GOT3 (cell line): ENCODE data around the gene TRPM2.

Experiments used
- DNase-seq: peaks from one replicate; lab custom pipeline; 2025; ENCODE audit warnings: mixed read lengths; lab: John Stamatoyannopoulos, UW

TRPM2 gene

DNA sequence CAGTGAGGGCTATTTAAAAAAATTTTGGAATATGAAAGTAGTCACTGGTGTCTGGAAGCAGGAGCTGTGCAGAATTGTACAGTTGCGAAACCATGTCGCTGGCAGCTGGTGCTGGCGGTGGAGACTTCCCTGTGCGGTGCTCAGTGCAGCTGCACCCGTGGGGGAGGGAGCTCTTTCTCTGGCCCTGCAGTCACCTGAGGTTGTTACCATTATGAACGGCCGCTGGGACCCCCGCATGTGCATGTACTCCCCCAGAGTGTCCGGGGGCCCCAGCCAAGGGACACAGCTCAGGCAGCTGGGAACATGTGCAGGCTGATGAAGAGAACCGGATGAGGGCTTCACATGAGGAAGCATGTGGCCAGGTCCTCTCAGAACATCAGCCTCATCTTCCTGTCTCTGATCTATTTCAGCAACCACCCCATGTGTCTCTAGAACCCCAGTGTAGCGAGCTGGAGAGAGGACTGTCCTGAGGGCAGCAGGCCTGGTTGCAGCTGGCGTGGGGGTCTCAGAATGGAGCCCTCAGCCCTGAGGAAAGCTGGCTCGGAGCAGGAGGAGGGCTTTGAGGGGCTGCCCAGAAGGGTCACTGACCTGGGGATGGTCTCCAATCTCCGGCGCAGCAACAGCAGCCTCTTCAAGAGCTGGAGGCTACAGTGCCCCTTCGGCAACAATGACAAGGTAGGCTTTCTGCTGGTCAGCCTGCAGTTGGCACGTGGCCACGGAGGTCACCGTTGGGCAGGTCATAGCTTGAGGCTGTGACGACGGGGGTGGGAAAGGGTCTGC lies at the start of gene TRPM2:
TRPM2 (plus strand) TSS at position 431 of the 780 bp plus-strand sequence; CDS start at position 511, 80 bp downstream.
- DNase-seq, result no peak

GRCh38 chr21:44304011-44304616 lies 49.3 kb upstream of the TRPM2 start:
- no peak for DNase-seq

DNA sequence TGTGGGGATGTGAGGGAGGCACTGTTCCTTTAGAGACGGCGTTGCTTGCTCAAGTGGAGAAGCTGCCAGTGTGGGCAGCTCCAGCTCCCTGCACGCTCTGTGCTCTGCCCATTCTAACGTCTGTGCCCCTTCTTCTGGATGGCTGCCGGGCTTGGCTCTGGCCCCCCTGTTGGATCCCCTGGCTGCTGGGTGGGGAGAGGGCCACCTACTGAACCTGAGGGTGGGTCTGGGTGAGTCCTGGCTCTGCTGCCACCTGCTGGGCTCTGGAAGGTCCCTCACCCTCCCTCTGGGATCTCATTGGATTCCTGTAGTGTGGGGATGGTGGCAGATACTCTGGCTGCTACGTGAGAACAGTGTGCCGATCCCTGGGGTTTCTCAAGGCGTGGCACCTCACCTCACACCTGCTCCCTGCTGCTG lies 48.5 kb upstream of the TRPM2 start:
- DNase-seq, result no peak

- no peak for DNase-seq
Observed at GRCh38 chr21:44305691-44306090, 47.7 kb upstream of the TRPM2 start.

DNA sequence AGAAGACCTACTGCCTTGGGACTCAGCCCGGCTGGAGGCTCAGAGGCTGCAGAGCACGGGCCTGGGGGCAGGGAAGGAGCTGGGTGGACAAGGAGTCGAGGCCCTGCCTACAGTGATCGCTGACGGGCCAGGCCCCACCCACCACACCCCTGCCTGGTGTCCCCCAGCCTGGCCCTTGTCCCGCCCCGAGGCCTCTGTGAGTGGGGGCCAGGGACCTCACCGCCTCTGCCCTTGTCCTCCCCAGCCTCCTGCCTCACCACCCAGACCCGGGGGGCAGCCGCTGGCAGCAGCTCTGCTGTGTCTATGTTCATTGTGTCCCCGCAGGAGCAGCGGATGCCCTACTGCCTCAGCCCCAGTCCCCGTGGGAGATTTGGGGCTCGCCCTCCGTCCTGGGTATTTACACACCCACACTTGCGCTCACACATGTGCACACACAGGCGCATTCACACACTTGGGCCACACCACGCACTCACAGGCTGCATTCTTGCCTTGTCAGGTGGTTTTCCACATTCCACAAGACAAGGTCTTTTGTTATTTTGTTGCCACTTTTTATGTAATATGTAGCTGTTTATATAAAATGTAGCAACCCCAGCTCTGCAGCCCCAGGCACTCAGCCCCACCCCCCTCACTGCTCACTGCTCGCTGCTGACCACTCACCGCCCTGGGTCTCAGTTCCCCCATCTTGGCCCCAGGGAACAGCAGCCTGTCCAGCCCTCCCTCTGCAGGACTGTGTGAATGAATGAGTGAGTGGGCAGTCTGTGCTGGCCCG lies 46.3 kb upstream of the TRPM2 start:
- DNase-seq, result no peak

DNA sequence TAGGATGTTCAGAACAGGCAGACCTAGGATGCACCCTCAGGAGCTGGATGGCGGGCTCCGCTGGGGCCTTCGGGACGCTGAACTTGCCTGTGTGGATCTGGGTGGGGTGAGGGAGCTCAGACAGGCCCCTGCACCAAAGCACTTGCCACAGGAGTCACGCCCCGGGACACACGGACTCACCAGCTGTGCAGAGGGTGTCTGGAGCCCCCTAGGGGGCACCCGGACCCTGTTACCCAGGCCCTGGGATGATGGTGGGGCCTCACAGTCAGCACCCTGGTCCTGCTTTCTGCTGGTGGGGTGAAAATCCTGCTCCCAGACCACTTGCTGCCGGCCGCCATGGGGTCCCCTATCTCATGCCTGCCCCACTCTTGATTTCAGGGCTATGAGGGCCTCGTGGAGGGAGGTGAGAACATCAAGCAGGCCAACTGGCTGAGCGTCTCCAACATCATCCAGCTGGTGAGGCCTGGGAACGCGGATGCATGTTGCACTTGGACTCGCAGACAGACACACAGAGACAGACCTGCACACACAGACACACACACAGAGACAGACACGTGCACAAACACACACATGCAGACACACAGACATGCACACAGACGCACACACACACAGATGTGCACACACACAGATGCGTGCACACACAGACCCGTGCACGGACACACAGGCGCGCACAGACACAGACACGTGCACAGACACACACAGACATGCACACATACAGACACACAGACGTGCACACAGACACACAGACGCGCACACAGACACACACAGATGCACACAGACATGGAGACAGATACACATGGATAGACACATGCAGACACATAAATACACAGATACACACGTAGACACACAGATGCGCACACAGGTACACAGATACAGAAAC lies 42.6 kb upstream of the TRPM2 start:
- no peak for DNase-seq

DNA sequence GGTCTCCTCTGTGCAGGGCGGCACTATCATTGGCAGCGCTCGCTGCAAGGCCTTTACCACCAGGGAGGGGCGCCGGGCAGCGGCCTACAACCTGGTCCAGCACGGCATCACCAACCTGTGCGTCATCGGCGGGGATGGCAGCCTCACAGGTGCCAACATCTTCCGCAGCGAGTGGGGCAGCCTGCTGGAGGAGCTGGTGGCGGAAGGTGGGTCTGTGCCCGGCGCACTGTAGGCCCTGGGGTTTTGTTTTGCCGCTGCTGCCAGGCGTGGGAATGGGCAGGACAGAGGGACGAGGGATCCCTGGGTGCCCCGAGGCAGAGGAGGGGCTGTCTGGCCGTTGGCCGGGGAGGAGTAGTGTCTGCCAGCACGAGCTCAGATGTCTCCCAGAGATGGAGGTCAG lies 41.3 kb upstream of the TRPM2 start:
- no peak for DNase-seq

DNA sequence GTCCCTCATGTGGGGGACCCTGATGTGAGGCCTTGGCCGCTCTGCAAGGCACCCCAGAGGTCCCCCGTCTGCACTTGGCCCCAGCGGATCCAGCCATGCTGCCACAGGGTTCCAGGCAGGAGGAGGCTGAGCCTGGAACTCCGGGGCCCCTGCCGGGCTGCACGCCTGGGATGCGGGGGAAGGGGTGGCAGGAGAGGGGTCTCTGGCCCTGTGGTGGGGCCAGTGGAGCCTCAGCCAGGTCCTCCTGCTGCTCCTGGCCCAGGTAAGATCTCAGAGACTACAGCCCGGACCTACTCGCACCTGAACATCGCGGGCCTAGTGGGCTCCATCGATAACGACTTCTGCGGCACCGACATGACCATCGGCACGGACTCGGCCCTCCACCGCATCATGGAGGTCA lies 40.7 kb upstream of the TRPM2 start:
- no peak for DNase-seq

GRCh38 chr21:44313451-44313850 lies 40.0 kb upstream of the TRPM2 start:
- DNase-seq, result no peak

DNA sequence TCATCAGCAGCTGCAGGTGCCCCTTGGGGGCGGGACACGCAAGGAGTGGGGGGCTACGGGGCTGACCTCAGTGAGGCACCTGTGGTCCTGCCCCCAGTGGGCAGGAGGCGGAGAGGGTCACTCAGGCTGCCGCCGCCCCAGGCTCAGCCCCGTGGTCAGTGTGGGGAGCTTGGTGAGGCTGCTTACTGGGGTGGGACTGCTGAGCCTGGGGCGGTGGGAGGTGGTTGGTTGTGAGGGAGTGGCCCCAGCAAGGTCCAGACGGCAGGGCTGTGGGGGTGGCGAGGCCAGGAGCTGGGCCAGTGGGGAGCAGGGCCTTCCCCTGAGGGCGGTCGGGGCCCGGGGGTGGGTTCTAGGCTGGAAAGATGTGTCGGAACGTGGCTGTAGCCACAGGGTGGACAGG lies 39.3 kb upstream of the TRPM2 start:
- no peak for DNase-seq

GRCh38 chr21:44314561-44314960 lies 38.9 kb upstream of the TRPM2 start:
- no peak for DNase-seq

DNA sequence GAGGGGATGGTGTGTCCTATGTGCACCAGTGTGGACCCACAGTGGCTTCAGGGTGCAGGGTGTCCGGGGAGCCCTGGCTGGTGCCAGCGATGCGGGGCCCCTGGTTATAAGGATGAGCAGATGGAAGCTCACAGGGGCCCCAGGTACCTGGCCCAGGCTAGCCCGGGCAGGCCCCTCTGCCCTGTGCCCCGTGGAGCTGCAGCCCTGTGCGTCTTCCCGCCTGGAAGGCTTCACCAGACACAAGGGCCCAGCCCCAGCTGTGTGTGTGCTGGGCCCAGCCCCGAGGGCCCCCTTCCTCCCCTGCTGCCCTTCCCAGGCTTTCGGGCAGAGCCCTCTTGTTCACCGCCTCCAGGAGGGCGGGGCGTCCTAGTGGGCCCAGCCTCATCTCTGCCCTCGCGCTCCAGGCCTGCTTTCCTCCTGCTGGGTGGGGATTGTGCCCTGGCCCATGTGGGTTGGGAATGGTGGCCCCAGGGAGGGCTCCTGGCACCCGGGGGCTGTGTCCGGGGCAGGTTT lies 37.7 kb upstream of the TRPM2 start:
- DNase-seq, result no peak

- DNase-seq, result no peak
Observed at GRCh38 chr21:44316277-44316900, 37.0 kb upstream of the TRPM2 start.

GRCh38 chr21:44317241-44317782 lies 36.1 kb upstream of the TRPM2 start:
- no peak for DNase-seq

GRCh38 chr21:44317871-44318270 lies 35.5 kb upstream of the TRPM2 start:
- no peak for DNase-seq

- no peak for DNase-seq
Observed at GRCh38 chr21:44318489-44319285, 34.7 kb upstream of the TRPM2 start.

- no peak for DNase-seq
Observed at GRCh38 chr21:44319407-44320065, 33.9 kb upstream of the TRPM2 start.

- DNase-seq, result no peak
Observed at GRCh38 chr21:44320847-44321246, 32.6 kb upstream of the TRPM2 start.

DNA sequence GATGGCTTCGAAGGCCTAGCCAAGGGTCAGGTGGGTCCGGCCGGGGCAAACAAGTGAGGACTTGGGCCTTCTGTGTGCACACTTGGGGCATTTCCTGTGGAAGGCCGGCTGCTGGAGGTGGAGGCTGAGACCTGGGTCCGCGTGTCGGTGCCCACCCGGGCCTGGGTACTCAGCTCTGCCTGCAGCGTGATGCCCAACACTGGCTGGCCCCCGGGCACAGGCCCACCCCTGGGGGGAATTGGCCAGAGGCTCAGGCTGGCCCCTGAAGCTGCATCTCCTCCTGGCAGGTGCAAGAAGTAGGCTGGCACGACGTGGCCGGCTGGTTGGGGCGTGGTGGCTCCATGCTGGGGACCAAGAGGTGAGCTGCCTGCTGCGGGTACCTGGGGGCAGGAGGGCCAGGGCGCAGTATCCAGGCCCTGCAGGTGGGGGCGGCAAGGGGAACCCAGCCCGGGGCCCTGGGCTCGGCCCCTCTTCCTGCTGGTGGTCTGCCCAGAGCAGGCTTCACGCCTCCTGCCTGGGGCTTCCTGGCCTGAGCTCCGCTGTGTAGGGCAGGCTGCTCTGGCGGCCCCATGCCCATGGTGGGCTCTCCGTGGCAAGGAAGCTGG lies 31.5 kb upstream of the TRPM2 start:
- no peak for DNase-seq
